Measurements from ENCODE around the gene ANKFN1. TPM values are rescaled to one million over a fixed set of nuclear protein-coding genes. Genes with fewer than 3 reads are reported as not detected.

ANKFN1 gene
- total and polyA plus RNA-seq, 10 of the 15 experiments (the other 5 are each of a cell fraction or from before 2014, with no cell fraction given): 0.19 TPM; not detected in 9

GRCh38 chr17:56125830-56126819, 27.1 kb upstream of the ANKFN1 start (continued):
- TF ChIP-seq CTCF (IDR thresholded peaks at IDR 0.05 in 2 of 3, conservative IDR thresholded peaks at IDR 0.05 in 1 of 3; ENCODE audit: control insufficient read depth in 2 of 3, extremely low read depth in 1 of 3, insufficient read depth in 1 of 3, low read depth in 3 of 3, low read length in 3 of 3): peak; percentile 17 to 25 (median 21); a peak in 2 of 6 replicates
- no peak for TF ChIP-seq POLR2AphosphoS2 (IDR thresholded peaks at IDR 0.05; ENCODE audit: low read depth, low read length)

- Histone ChIP-seq H2AFZ (ENCODE audit: control insufficient read depth, low read depth, low read length) (no peak overlapping the region), H3K4me2 (ENCODE audit: control insufficient read depth, insufficient read depth) (no peak overlapping the region), H3K9ac (ENCODE audit: control insufficient read depth, insufficient read depth, low read length) (no peak overlapping the region), H4K20me1 (ENCODE audit: control insufficient read depth, insufficient read depth) (no peaks in the 10 kb centered on the region), H3K36me3 (ENCODE audit: control insufficient read depth in 2 of 2, insufficient read depth in 2 of 2, low read length in 1 of 2) (no peaks in the 10 kb centered on the region), H3K27ac (ENCODE audit: control insufficient read depth, insufficient read depth) (no peak overlapping the region), H3K79me2 (ENCODE audit: control insufficient read depth, insufficient read depth, low read length) (no peaks in the 10 kb centered on the region), H3K4me1 (ENCODE audit: control insufficient read depth, insufficient read depth, low read length) (no peaks in the 10 kb centered on the region), H3K4me3 (no peak overlapping the region), H3K27me3 (replicated peaks in 1 of 2; ENCODE audit: control insufficient read depth in 2 of 2, insufficient read depth in 2 of 2, low read length in 1 of 2) (no peaks in the 10 kb centered on the region), H3K9me3 (replicated peaks; ENCODE audit: control insufficient read depth, insufficient read depth, low read length) (no peaks in the 10 kb centered on the region)
- BruUV-seq (replicated peaks): no TSS peak
- 31% methylated on average over 9 of the region's 9 CpGs for WGBS (ENCODE audit: insufficient coverage, insufficient replicate concordance, low lambda C conversion rate, missing lambda C conversion rate)
- SMC1A ChIA-PET (ENCODE audit: uncharacterized antibody, unreplicated experiment): no interaction called here
- DNase-seq (ENCODE audit: low read depth, low spot score): no peak
- intact Hi-C loops (cut with micrococcal nuclease; ENCODE audit: unreplicated experiment) (no loop called here), in situ Hi-C loops (cut with MboI) (no loop called here)
- RAD21 ChIA-PET (ENCODE audit: unreplicated experiment): no interaction called here
- POLR2A ChIA-PET: no interaction called here
- no peak for FAIRE-seq
- no peak for ATAC-seq
- CTCF ChIA-PET: no interaction called here
- TF ChIP-seq SREBF2 (IDR thresholded peaks at IDR 0.05; ENCODE audit: low read length): no peak
- TF ChIP-seq POU2F2 (IDR thresholded peaks at IDR 0.05; ENCODE audit: borderline replicate concordance, low read depth, low read length): no peak
- TF ChIP-seq NRF1 (conservative IDR thresholded peaks at IDR 0.05; ENCODE audit: low read depth, low read length): no peak
- TF ChIP-seq SMARCA5 (IDR thresholded peaks at IDR 0.05): no peak
- no peak for TF ChIP-seq GATAD2B (conservative IDR thresholded peaks at IDR 0.05; ENCODE audit: low read depth)
- TF ChIP-seq POLR2AphosphoS2 (IDR thresholded peaks at IDR 0.05; ENCODE audit: low read depth, low read length): no peak
- no peak for TF ChIP-seq ZNF687 (IDR thresholded peaks at IDR 0.05)
- TF ChIP-seq BMI1 (IDR thresholded peaks at IDR 0.05; ENCODE audit: borderline replicate concordance): no peak
- no peak for TF ChIP-seq ZSCAN29 (IDR thresholded peaks at IDR 0.05)
- no peak for TF ChIP-seq RBBP5 (conservative IDR thresholded peaks at IDR 0.05)
- TF ChIP-seq, protein P1, sequence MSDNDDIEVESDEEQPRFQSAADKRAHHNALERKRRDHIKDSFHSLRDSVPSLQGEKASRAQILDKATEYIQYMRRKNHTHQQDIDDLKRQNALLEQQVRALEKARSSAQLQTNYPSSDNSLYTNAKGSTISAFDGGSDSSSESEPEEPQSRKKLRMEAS (IDR thresholded peaks at IDR 0.05; ENCODE audit: low read depth, low read length): no peak
- no peak for TF ChIP-seq MTA3 (IDR thresholded peaks at IDR 0.05; ENCODE audit: borderline replicate concordance, low read length)
- TF ChIP-seq CBFB (IDR thresholded peaks at IDR 0.05; ENCODE audit: low read depth): no peak
- TF ChIP-seq HCFC1 (IDR thresholded peaks at IDR 0.05; ENCODE audit: low read length): no peak
Measured at GRCh38 chr17:56130026-56130425, 23.2 kb upstream of the ANKFN1 start.
